IPS DF 4.7 (cell line): ENCODE data around the gene CYTH4.
"Not testable (repeated sequence)": the region's sequence is repeated elsewhere in the genome, so short reads cannot be mapped to it uniquely, and the experiment has no call there.

ENCODE experiments used
- DNase-seq: peaks from one replicate; pipeline ENCODE4 v3.0.0-alpha.2; 2013; ENCODE audit warnings: low spot score; ENCODE audit errors: extremely low read depth

The CYTH4 gene

GRCh38 chr22:37248251-37248650, 34.1 kb upstream of the CYTH4 start:
- no peak for DNase-seq

GRCh38 chr22:37249986-37250385, 32.3 kb upstream of the CYTH4 start:
- no peak for DNase-seq

GRCh38 chr22:37251836-37252235, 30.5 kb upstream of the CYTH4 start:
- not testable (repeated sequence) for DNase-seq

- no peak for DNase-seq
Measured at GRCh38 chr22:37253126-37253660, 29.1 kb upstream of the CYTH4 start.

- DNase-seq: no peak
Measured at GRCh38 chr22:37254209-37254866, 28.0 kb upstream of the CYTH4 start.

GRCh38 chr22:37254867-37255233, 27.5 kb upstream of the CYTH4 start:
- DNase-seq: no peak

- no peak for DNase-seq
Measured at GRCh38 chr22:37255558-37256006, 26.7 kb upstream of the CYTH4 start.

- no peak for DNase-seq
Measured at GRCh38 chr22:37256075-37256726, 26.1 kb upstream of the CYTH4 start.

- no peak for DNase-seq
Measured at GRCh38 chr22:37258005-37258752, 24.1 kb upstream of the CYTH4 start.

GRCh38 chr22:37258753-37259401, 23.4 kb upstream of the CYTH4 start:
- DNase-seq: no peak

- DNase-seq: no peak
Measured at GRCh38 chr22:37259540-37260029, 22.7 kb upstream of the CYTH4 start.

- no peak for DNase-seq
Measured at GRCh38 chr22:37260155-37260795, 22.0 kb upstream of the CYTH4 start.

- no peak for DNase-seq
Measured at GRCh38 chr22:37260901-37261336, 21.4 kb upstream of the CYTH4 start.

- DNase-seq: no peak
Measured at GRCh38 chr22:37262346-37262745, 20.0 kb upstream of the CYTH4 start.

GRCh38 chr22:37263966-37264887, 18.1 kb upstream of the CYTH4 start:
- DNase-seq: no peak

- no peak for DNase-seq
Measured at GRCh38 chr22:37266581-37267134, 15.7 kb upstream of the CYTH4 start.

GRCh38 chr22:37267135-37267587, 15.1 kb upstream of the CYTH4 start:
- no peak for DNase-seq

- DNase-seq: no peak
Measured at GRCh38 chr22:37267661-37268413, 14.5 kb upstream of the CYTH4 start.
